ENCODE results near the gene RNF111. TPM values are rescaled to one million over a fixed set of nuclear protein-coding genes. Genes with fewer than 3 reads are reported as not detected.

RNF111 gene
- total RNA-seq, 4 donors from 2014 or later, result 16.1 to 93.1 (median 25.3) TPM

DNA sequence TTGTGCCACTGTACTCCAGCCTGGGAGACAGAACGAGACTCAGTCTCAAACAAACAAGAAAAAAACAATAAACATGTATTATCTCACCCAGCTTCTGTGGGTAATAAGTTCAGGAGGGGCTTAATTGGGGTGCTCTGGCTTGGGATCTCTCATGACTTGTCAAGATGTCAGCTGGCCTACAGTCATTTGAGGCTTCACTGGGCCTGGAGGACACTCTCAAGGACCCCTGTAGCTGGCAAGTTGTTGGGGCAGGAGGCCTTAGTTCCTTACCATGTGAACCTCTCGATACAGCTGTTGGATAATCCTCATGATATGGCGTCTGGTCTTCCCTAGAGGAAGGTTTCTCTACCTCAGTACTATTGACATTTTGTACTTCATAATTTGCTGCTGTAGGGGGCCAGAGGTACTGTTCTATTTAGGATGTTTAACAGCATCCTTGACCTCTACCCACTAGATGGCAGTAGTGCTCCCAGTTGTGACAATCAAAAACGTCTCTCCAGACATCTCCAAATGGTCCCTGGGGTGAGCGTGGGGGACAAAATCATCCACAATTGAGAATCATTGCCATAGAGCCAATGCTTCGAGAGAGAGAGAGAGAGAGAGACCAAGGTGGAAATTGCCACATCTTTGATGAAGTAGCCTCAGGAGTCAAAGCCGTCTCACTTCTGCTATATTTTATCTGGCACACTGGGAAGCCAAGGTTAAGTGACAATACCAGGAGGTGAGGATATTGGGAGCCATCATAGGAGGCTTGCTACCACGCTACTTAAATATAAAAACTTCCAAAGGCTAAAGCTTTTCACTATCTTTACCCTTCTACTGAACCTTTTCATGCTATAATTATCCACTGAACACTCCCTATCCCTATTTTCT lies 30.1 kb upstream of the RNF111 start:
- H3K36me3 ChIP-seq, result no peaks in the 10 kb centered on the region
- peaks cover 0 to 7% (median under 1%) of the 10 kb centered on the region in 4 donors for H3K4me1 ChIP-seq
- no peak overlapping the region for H3K4me3 ChIP-seq
- H3K27ac ChIP-seq, result no peak overlapping the region
- in situ Hi-C loops (cut with MboI; ENCODE audit: low pct_ligation_motif_present in 1 of 4, low pct_unique_long_range_greater_than_20kb in 1 of 4, low sequenced_read_pairs in 3 of 4) (loop anchor here in 1 of 4 donors (25.0 kb wide), 1 partner anchor 680 kb away; no protein-coding TSS in a partner anchor), intact Hi-C loops (cut with DNase I; ENCODE audit: low total_unique reads) (no loop called here)
- no peaks in the 10 kb centered on the region for H3K27me3 ChIP-seq
- TF ChIP-seq, protein P1, sequence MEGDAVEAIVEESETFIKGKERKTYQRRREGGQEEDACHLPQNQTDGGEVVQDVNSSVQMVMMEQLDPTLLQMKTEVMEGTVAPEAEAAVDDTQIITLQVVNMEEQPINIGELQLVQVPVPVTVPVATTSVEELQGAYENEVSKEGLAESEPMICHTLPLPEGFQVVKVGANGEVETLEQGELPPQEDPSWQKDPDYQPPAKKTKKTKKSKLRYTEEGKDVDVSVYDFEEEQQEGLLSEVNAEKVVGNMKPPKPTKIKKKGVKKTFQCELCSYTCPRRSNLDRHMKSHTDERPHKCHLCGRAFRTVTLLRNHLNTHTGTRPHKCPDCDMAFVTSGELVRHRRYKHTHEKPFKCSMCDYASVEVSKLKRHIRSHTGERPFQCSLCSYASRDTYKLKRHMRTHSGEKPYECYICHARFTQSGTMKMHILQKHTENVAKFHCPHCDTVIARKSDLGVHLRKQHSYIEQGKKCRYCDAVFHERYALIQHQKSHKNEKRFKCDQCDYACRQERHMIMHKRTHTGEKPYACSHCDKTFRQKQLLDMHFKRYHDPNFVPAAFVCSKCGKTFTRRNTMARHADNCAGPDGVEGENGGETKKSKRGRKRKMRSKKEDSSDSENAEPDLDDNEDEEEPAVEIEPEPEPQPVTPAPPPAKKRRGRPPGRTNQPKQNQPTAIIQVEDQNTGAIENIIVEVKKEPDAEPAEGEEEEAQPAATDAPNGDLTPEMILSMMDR (IDR thresholded peaks at IDR 0.05), result peak; percentile 54 to 79 (median 70)
- no peak for TF ChIP-seq EP300 (IDR thresholded peaks at IDR 0.05; ENCODE audit: low read depth)
- 12 to 31% methylated on average over 3 to 8 of the region's 8 CpGs for WGBS, 2 donors (ENCODE audit: low coverage in 1 of 2)
- no peaks in the 10 kb centered on the region for H3K9me3 ChIP-seq
- peak; percentile 48 for DNase-seq

DNA sequence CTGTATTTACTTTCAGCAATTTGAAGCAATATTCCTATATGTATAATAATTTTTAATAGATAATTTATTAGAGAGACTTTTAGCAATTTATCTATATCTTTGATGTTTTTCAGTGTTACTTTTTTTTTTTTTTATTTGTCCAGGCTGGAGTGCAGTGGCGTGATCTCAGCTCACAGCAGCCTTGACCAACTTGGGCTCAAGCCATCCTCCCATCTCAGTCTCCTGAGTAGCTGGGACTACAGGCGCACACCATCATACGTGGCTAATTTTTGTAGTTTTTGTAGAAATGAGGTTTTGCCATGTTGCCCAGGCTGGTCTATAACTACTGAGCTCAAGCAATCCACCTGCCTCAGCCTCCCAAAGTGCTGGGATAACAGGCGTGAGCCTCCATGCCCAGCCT lies 28.7 kb upstream of the RNF111 start:
- in situ Hi-C loops (cut with MboI; ENCODE audit: low pct_ligation_motif_present in 1 of 4, low pct_unique_long_range_greater_than_20kb in 1 of 4, low sequenced_read_pairs in 3 of 4), result loop anchor here in 1 of 4 donors (25.0 kb wide), 1 partner anchor 678 kb away; no protein-coding TSS in a partner anchor

DNA sequence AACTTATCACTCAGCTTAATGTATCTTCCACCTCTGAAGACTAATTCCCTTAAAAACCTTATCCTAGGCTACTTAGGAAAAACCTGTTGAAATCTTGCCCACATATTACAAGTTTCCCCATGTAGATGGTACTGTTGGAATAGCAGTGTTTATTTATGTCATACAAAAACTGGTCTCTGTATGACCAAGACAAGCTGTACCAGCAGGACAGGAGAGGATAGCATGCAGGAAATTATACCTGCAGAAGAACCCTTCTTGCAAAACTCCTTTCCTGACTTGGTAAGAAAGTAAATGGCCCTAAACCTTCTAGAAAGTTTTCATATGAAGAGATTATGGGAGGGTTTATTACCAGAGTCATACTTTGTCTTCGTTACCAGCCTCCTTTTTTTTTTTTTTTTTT lies 25.3 kb upstream of the RNF111 start:
- TF ChIP-seq POLR2A (IDR thresholded peaks at IDR 0.05), result no peak
- no peak for TF ChIP-seq EP300 (IDR thresholded peaks at IDR 0.05; ENCODE audit: low read depth)
- TF ChIP-seq, protein P1 (IDR thresholded peaks at IDR 0.05), result no peak
- TF ChIP-seq POLR2AphosphoS5 (IDR thresholded peaks at IDR 0.05), result no peak
- Histone ChIP-seq H3K27ac (no peak overlapping the region), H3K36me3 (no peaks in the 10 kb centered on the region), H3K9me3 (no peaks in the 10 kb centered on the region), H3K4me3 (no peak overlapping the region), H3K4me1 (peaks cover 0 to 9% (median 2%) of the 10 kb centered on the region in 4 donors), H3K27me3 (no peaks in the 10 kb centered on the region)
- in situ Hi-C loops (cut with MboI; ENCODE audit: low pct_ligation_motif_present in 1 of 4, low pct_unique_long_range_greater_than_20kb in 1 of 4, low sequenced_read_pairs in 3 of 4) (loop anchor here in 1 of 4 donors (25.0 kb wide), 1 partner anchor 675 kb away; no protein-coding TSS in a partner anchor), intact Hi-C loops (cut with DNase I; ENCODE audit: low total_unique reads) (no loop called here)
- WGBS, 2 donors (ENCODE audit: low coverage in 1 of 2), result 33 to 58% methylated on average over 1 of the region's 1 CpG
- DNase-seq, result no peak

More for the DNA sequence above, 28.7 kb upstream of the RNF111 start:
- Histone ChIP-seq H3K9me3 (no peaks in the 10 kb centered on the region), H3K27me3 (no peaks in the 10 kb centered on the region), H3K36me3 (no peaks in the 10 kb centered on the region), H3K4me1 (peaks cover 0 to 9% (median 2%) of the 10 kb centered on the region in 4 donors), H3K27ac (no peak overlapping the region), H3K4me3 (no peak overlapping the region)
- no peak for DNase-seq
- TF ChIP-seq, protein P1 (IDR thresholded peaks at IDR 0.05), result no peak
- TF ChIP-seq POLR2AphosphoS5 (IDR thresholded peaks at IDR 0.05) (no peak), POLR2A (IDR thresholded peaks at IDR 0.05) (no peak), EP300 (IDR thresholded peaks at IDR 0.05; ENCODE audit: low read depth) (no peak)
- intact Hi-C loops (cut with DNase I; ENCODE audit: low total_unique reads), result no loop called here
- WGBS, 2 donors (ENCODE audit: low coverage in 1 of 2), result 83 to 95% methylated on average over 4 of the region's 4 CpGs

DNA sequence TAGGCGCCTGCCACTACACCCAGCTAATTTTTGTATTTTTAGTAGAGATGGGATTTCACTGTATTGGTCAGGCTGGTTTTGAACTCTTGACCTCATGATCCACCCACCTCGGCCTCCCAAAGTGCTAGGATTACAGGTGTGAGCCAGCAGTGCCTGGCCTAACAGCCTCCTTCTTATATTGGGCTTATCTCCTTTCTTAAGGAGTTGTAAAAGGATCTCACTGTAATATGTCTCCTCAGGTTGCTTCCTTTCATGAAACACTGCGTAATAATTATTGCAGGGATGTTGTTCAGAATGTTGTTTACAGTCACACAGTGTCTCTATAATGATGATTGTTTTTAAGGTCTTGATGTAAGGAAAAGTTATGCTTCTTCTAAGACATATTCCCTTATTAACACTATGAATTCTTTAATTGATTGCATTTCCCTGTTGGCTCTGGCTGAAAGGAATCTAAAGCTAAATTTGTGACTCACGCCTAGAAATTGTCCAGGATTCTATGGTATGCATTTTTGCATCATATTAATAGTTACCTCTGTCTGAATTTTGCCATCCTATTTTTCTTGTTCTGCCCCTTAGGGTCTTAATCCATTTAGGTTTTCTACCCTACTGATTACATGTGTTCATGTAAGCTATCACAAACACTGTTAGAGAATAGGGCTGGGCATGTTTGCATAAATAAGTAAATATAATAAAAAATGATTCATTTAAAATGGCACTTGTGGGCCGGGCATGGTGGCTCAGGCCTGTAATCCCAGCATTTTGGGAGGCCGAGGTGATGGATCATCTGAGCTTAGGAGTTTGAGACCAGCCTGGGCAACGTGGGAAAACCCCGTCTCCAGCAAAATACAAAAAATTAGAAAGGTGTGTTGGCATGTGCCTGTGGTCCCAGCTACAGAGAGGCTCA lies 24.5 kb upstream of the RNF111 start:
- Histone ChIP-seq H3K4me1 (peaks cover 0 to 9% (median 2%) of the 10 kb centered on the region in 4 donors), H3K9me3 (no peaks in the 10 kb centered on the region), H3K27me3 (no peaks in the 10 kb centered on the region), H3K4me3 (no peak overlapping the region), H3K36me3 (no peaks in the 10 kb centered on the region), H3K27ac (no peak overlapping the region)
- intact Hi-C loops (cut with DNase I; ENCODE audit: low total_unique reads) (no loop called here), in situ Hi-C loops (cut with MboI; ENCODE audit: low pct_ligation_motif_present in 1 of 4, low pct_unique_long_range_greater_than_20kb in 1 of 4, low sequenced_read_pairs in 3 of 4) (loop anchor here in 1 of 4 donors (25.0 kb wide), 1 partner anchor 674 kb away; no protein-coding TSS in a partner anchor)
- 60 to 78% methylated on average over 5 to 8 of the region's 8 CpGs for WGBS, 2 donors (ENCODE audit: low coverage in 1 of 2)
- TF ChIP-seq POLR2A (IDR thresholded peaks at IDR 0.05) (no peak), POLR2AphosphoS5 (IDR thresholded peaks at IDR 0.05) (no peak), EP300 (IDR thresholded peaks at IDR 0.05; ENCODE audit: low read depth) (no peak)
- TF ChIP-seq, protein P1 (IDR thresholded peaks at IDR 0.05), result no peak
- DNase-seq, result no peak
